ENCODE data around the gene GGCX.

GGCX gene

DNA sequence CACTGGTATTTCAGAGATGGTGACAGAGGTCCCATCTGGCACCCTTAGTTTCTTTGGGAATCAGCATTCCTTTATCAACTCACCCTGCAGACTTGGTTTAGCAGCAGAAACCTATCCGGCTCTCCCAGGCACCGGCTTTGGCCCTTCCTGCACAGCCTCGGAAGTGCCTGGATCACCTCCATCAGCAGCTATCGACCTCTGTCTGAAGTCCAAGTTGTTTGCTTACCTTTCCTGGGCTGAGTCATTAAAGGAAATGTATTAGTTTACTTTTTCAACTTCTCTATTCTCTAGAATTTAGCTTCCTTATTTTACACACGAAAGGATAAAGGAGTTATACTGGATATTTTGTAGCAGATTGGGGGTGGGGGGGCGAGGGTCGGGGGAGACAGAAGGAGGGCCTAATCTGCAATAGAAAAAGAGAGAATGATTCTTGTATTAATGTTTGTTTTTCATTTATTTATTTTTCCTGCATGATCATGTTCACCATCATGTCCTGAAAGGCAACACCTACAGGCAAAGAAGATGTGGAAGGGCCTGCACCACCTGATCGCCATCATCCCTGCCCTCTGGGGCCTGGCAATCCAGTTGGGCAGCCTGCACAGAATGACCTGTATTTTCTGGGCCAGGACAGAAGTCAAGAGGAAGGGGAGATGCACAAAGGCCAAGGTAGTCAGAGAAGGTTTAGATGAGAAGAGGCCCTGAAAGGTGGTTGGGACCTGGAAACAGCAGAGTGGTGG lies 44.5 kb downstream of the GGCX start:
- DNase-seq (ENCODE audit: low read depth, low spot score): no peak

DNA sequence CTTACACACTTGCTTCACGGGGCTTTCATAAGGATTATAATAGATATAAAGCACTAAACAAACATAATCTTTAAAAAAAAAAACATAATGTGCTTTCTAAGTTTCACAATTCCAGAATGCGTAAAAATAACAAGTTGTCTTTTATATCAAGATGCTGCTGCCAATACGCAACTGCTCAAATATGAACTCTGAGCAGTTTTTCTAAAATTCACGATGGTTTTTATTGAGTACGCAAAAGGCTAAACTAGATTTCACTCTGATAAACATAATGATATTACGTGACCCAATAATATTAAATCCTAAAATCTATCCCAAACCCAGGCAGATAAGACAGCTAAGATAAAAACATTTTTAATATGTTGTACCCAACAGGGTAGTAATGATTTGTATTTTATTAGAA lies 47.0 kb downstream of the GGCX start:
- DNase-seq (ENCODE audit: low read depth, low spot score): no peak

DNA sequence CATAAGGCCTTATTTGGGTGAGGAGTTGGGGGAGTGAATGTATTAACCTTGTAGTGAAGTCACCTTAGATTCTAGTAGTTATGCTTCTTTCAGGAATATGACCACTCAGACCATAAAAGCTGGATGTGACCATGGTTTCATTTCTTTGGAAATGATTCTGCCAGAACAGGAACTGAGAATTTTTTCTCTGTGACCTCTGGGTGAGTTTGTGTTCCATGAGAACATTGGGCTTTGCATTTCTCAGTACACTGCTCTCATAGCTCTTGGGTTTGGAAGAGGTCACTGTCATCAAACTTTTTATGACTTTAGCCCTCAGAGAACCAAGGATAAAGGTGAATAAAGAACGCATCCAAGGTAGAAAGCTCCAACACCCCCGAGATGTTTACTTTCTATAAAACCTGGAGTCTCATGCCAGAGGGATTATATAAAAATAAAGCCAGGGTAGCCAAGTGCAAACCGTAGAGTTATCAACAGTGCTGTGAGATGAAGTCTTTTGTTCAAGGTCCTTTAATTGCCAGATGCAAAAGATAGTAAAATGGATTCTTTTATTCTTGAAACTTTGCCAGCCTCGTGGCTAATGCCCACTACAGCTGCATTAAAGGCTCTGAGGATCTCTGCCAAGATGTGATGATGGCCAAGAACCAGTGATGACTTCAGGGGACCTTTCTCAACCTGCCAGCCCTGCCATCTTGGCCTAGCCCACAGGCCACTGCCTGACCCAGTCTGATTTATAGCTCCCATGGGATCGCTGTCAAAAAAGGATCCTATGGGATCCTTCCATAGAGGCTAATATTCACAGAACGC lies 50.1 kb downstream of the GGCX start:
- no peak for DNase-seq (ENCODE audit: low read depth, low spot score)

DNA sequence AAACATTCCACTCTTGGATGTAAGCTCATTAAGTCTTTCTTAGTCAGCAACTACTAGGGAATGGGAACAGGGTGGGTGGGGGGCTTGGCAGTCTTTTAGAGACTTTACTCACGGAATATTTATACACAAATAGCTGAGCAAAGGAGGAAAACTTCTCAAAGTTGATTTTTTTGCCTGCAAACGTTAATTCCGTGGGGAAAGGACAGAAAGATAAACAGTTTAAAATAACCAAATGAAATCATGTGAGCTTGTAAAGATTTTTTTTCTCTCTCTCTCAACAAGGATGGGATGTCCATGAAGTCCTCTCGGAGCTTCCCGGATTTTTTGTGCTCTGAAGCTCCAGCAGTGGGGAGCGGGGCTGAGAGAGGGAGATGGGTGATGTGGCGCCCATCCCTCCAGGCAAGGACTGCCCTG lies 54.5 kb downstream of the GGCX start:
- DNase-seq (ENCODE audit: low read depth, low spot score): no peak

DNA sequence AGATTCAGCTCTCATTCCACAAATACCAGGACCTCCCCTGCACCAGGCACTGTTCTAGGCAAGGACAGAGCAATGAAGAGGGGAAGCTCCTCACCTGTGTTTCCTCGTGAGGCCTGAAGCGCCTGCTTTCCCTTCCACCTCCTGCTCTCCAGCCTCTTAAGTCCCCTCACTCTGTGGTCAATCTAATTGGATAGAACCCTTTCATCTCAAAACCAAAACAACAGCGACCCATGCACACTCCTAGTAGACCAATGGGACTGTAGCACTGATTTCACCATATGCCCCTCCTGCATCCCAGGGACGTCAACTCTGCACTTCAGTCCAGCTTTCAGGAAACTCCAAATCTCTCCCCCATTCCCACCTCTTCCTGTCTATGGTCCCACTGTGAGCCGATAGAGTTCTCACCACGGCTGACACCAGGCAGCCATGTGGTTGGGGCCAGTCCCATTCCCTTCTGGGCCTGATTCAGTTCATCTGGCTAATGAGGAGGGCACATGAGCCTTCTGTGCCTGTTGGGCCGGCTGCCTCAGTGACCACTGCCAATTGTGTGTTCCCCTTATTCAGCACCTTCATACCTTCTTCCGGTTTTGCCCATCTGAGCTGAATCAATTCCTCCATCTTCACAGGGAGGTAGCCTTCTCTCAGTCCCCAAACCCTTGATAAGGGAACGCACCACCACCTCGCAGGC lies 55.6 kb downstream of the GGCX start:
- no peak for DNase-seq (ENCODE audit: low read depth, low spot score)

DNA sequence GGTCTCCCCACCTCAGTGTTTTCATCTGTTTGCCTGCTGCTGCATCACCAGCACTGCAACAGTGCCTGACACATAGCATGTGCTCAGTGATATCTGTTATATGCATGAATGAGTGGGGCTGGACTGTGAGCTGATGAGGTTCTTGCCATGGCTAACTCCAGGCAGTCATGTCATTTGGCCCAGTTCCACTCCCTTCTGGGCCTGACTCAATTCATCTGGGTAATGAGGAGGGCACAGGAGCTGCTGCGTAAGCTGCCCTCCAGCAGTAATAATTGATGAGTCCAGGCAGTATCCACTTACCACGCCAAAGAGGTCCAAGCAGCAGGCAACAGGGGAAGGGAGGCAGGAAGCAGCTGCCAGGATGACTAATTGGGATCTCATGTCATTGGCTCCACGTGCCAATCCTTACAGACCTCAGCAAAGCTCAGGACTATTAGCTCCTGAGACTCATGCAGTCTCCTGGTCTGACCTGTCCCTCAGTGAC lies 56.5 kb downstream of the GGCX start:
- no peak for DNase-seq (ENCODE audit: low read depth, low spot score)

DNA sequence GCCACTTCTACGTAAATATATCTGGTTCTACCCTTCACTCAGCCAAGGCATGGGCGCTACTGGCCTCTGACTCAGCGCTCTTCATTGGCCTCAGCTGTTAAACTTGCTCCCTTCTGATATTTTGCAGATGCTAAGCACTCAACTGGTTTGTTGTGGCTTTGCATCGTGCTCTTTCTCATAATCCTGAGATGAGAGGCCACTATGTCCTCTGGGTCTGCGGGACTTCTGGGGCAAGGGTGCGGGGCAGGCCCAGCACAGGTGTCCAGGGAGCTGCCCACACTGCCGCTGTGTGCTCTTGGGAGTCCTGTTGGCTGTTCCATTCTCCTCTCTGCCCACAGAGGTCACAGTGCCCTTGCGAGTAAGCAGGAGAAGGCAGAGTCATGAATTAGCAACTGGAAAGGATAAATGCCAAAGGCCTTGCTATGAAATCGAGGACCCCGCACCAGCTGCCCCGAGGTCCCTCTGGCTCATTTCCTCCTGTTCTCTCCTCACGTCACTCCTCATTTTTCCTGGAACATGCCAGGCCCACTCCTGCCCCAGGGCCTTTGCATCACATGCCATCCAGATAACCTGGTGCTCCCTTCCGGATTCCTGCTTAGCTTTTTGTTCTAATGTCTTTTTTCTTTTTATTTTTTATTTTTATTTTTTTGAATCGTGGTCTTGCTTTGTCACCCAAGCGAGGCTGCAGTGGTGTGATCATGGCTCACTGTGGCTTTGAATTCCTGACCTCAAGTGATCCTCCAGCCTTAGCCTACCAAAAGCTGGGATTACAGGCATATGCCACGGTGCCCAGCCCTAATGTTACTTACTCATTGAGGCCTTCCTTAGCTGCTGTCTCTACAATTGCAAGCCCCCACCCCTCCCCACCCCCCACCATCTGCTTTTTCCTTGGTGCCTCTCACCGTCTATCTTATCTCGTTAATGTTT lies 57.2 kb downstream of the GGCX start:
- no peak for DNase-seq (ENCODE audit: low read depth, low spot score)

DNA sequence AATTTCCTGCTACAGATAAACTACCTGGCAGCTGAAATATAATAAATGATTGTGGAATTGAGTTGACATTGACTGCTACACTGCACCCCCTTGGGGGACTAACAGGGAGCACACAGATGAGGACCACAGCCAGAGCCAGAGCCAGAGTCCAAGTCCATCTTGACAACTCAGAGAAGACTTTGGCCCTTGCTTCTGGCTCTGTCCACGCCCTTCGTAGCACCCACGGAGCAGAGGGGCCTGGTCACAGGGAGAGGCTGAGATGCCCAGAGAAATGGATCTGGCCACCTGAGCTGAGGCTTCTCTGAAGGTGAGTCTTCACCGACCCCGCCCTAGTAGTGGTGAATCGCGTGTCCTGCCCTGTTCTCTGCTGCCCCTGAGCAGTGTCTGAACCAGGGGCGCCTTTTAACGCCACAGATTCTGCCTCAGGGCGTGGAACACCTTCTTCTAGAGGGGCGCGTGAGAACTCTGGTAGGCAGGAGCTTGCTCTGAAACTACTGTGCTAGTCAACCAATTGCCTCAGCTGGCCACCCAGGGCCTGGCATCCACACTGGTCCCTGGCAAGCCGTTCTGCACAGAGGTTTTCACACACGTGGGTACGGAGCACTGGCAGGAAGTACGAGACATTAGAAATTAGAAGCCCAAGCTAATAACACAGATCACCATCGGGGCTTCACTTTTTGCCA lies 58.0 kb downstream of the GGCX start:
- no peak for DNase-seq (ENCODE audit: low read depth, low spot score)

DNA sequence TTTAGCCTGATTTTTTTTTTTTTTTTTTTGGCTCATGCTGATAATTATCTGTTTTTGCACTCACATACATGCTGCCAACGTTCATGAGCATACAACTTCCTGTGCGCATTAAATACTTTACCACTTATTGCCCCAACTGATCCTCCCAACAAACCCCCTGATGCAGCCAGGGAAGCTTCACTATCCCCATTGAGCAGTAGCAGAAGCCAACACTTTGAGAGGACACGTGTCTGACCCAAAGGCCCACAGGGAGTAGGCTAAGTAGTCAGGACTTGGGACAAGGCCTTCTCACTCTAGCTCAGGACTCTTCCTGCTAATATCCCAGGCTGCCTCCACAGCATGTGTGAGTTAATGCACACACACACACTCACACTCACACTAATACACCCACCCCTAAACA lies 58.6 kb downstream of the GGCX start:
- DNase-seq (ENCODE audit: low read depth, low spot score): no peak

DNA sequence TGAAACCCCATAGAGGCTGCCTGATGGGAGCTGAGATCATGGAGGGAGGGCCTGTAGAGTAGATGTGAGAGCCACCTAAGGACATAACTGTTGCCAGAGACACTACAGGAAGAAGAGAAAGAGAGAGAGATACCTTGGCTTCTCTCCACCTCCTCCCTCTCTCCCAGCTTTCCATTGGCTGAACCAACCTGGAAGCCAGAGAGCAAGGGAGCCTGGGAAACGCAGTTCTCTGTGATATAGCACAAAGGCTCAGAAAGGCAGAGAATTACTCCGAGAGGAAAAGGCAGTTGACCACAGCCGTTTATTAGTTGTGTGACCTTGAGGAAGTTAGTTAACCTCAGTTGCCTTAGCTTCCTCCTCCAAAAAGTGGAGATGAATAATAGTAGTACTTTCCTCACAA lies 60.0 kb downstream of the GGCX start:
- peak; percentile 30 for DNase-seq (ENCODE audit: low read depth, low spot score)

DNA sequence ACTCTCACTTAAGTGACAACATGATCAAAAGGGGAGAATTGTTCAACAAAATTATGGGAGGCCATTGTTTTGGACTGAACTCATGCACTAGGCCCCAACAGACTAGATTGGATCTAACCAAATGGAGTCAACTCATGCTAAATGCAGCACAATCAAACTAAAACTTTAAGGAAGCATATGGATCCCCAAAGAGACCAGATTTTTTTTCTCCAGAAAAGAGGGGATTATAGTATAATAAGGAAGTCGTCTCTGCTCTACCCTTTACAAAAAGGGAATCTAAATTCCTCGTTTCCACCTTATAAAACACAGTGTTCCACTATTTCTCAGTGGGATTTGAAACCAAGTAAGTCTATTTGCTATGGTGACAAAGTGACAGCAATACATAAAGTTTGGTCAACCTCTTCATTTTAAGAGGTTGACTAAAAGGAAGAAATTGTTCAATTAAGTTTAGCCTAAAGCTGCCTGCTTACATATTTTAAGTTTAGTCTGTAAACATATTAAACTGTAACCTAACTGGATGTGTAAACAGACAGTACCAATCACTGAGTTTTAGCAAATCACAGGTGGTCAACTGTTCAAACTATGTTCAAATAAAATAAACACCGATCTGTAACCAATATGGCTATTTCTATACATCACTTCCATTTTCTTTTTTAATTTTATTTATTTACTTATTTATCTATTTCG lies 63.2 kb downstream of the GGCX start:
- DNase-seq (ENCODE audit: low read depth, low spot score): no peak

DNA sequence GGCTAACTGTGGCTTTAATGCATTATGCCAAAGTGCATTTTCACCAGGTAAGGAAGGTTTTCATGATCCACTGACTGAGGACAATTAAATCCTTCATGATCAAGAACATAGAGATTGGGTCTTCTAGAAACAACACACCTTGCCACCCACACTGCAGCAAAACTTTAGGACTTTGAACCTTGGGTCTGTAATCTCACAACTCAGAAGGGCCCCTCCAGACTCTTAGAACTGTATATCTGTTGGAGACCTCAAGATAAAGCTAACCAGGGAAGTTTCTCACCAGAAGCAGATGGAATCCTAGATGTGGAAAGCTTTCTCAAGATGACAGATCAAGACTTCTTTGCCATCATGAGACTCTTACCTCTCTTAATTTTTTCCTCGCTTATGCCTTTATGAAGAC lies 64.9 kb downstream of the GGCX start:
- DNase-seq (ENCODE audit: low read depth, low spot score): no peak
